MCF 10A (cell line): ENCODE results near the gene NUP214. TPM values are rescaled to one million over a fixed set of nuclear protein-coding genes. Genes with fewer than 3 reads are reported as not detected.

Experiments
- BruUV-seq: library from RNA; stranded (reverse); fragments of 400-500 nt; replicated peaks from 2 replicates; lab custom pipeline; 2021; lab: Mats Ljungman, UMichigan
- CTCF ChIA-PET: fragments of 300-600 bp; sonication (Branson Sonifier 250); formaldehyde crosslinking; extraction: SDS; loops from one replicate; lab custom pipeline; 2021; ENCODE audit warnings: antibody characterized with exemption, inconsistent platforms; lab: Yijun Ruan, JAX
- POLR2A ChIA-PET: fragments of 300-600, 350-650 bp; sonication (Branson Sonifier 250); formaldehyde crosslinking; extraction: SDS; loops from one replicate; lab custom pipeline; 2020; ENCODE audit warnings: antibody characterized with exemption, inconsistent platforms; lab: Yijun Ruan, JAX
- DNase-seq: peaks from one replicate; pipeline ENCODE4 v3.0.0-alpha.2; 2018; ENCODE audit not compliant: unreplicated experiment
- H3K27ac Mint-ChIP-seq: one replicate; pipeline ENCODE4 v1.8.0; 2022; ENCODE audit warnings: mild to moderate bottlenecking, low read depth, mixed read lengths; ENCODE audit not compliant: unreplicated experiment
- H3K27me3 Mint-ChIP-seq: one replicate; pipeline ENCODE4 v1.8.0; 2022; ENCODE audit warnings: mixed read lengths; ENCODE audit not compliant: insufficient read depth, unreplicated experiment
- H3K36me3 Mint-ChIP-seq: one replicate; pipeline ENCODE4 v1.8.0; 2022; ENCODE audit warnings: mild to moderate bottlenecking, moderate library complexity, mixed read lengths; ENCODE audit not compliant: insufficient read depth, unreplicated experiment
- H3K4me1 Mint-ChIP-seq: one replicate; pipeline ENCODE4 v1.8.0; 2022; ENCODE audit warnings: mixed read lengths; ENCODE audit not compliant: insufficient read depth, unreplicated experiment
- H3K4me3 Mint-ChIP-seq: one replicate; pipeline ENCODE4 v1.8.0; 2022; ENCODE audit warnings: mild to moderate bottlenecking, moderate library complexity, mixed read lengths; ENCODE audit not compliant: unreplicated experiment
- H3K9me3 Mint-ChIP-seq: one replicate; pipeline ENCODE4 v1.8.0; 2022; ENCODE audit warnings: mixed read lengths; ENCODE audit not compliant: unreplicated experiment
- CTCF ChIP-seq: fragments of 200-600 bp; IDR thresholded peaks from one replicate; pipeline ENCODE4 v1.8.0; 2022; ENCODE audit warnings: antibody characterized with exemption, mild to moderate bottlenecking; ENCODE audit not compliant: unreplicated experiment
- intact Hi-C: fragments of 100-400 bp; cut with micrococcal nuclease; formaldehyde crosslinking; loops from 2 replicates; pipeline ENCODE4 v1.14.1; 2022
- total RNA-seq: library from RNA; stranded (reverse); gene quantifications from 2 replicates; pipeline ENCODE4 v1.2.3, GENCODE V29; 2022

The NUP214 gene
- total RNA-seq, 1 experiment from 2014 or later, result 41.8 TPM

GRCh38 chr9:131107760-131108159 lies 17.6 kb upstream of the NUP214 start:
- intact Hi-C loops, result no loop called here
- H3K4me3 Mint-ChIP-seq, result no peak overlapping the region
- ChIA-PET POLR2A (no interaction called here), CTCF (interaction anchor here (0.7 to 1.1 kb wide), 2 partner anchors 50 to 59 kb away, joined by 3 to 6 read pairs; no protein-coding TSS in a partner anchor)
- BruUV-seq, result no TSS peak
- H3K36me3 Mint-ChIP-seq, result no peaks in the 10 kb centered on the region
- DNase-seq, result no peak
- no peak overlapping the region for H3K27ac Mint-ChIP-seq
- peaks cover 2% of the 10 kb centered on the region for H3K4me1 Mint-ChIP-seq
- no peaks in the 10 kb centered on the region for H3K9me3 Mint-ChIP-seq
- no peak for TF ChIP-seq CTCF
- H3K27me3 Mint-ChIP-seq, result no peaks in the 10 kb centered on the region

GRCh38 chr9:131111186-131111853 lies 14.1 kb upstream of the NUP214 start:
- no TSS peak for BruUV-seq
- CTCF ChIA-PET, result interaction anchor here (0.7 kb wide), 1 partner anchor 53 kb away, joined by 3 read pairs; no protein-coding TSS in a partner anchor
- peaks cover 6% of the 10 kb centered on the region for H3K4me1 Mint-ChIP-seq
- H3K36me3 Mint-ChIP-seq, result no peaks in the 10 kb centered on the region
- H3K27me3 Mint-ChIP-seq, result no peaks in the 10 kb centered on the region
- TF ChIP-seq CTCF, result no peak
- no peak overlapping the region for H3K27ac Mint-ChIP-seq
- H3K9me3 Mint-ChIP-seq, result no peaks in the 10 kb centered on the region
- DNase-seq, result no peak
- intact Hi-C loops, result loop anchor here (5.0 kb wide), 1 partner anchor 54 kb away; no protein-coding TSS in a partner anchor
- H3K4me3 Mint-ChIP-seq, result no peak overlapping the region
- POLR2A ChIA-PET, result interaction anchor here (1.3 kb wide), 1 partner anchor 14 kb away, joined by 5 read pairs; the partner anchor contains the start of gene NUP214

GRCh38 chr9:131111854-131112311 lies 13.5 kb upstream of the NUP214 start:
- DNase-seq, result no peak
- POLR2A ChIA-PET, result interaction anchor here (1.7 kb wide), 1 partner anchor 14 kb away, joined by 8 read pairs; the partner anchor contains the start of gene NUP214
- no peaks in the 10 kb centered on the region for H3K36me3 Mint-ChIP-seq
- H3K9me3 Mint-ChIP-seq, result no peaks in the 10 kb centered on the region
- no peak for TF ChIP-seq CTCF
- H3K27ac Mint-ChIP-seq, result no peak overlapping the region
- BruUV-seq, result no TSS peak
- no peak overlapping the region for H3K4me3 Mint-ChIP-seq
- CTCF ChIA-PET, result interaction anchor here (1.3 kb wide), 1 partner anchor 14 kb away, joined by 3 read pairs; the partner anchor contains the start of gene NUP214
- peaks cover 6% of the 10 kb centered on the region for H3K4me1 Mint-ChIP-seq
- no peaks in the 10 kb centered on the region for H3K27me3 Mint-ChIP-seq
- intact Hi-C loops, result loop anchor here (5.0 kb wide), 1 partner anchor 55 kb away; no protein-coding TSS in a partner anchor
